Activated T-helper 2 cell treated with anti-CD3 and anti-CD28 coated beads, Interferon-gamma antibody, Interleukin-2, Interleukin-4, amounts not matched to agents 10 μg/mL and 5 μg/mL and 100 μg/mL, durations not matched to agents 14 hours and 24 hours and 36 hours (primary cell): ENCODE data around the gene TNFRSF12A. TPM values are rescaled to one million over a fixed set of nuclear protein-coding genes. Genes with fewer than 3 reads are reported as not detected.
"Not testable (repeated sequence)": the region's sequence is repeated elsewhere in the genome, so short reads cannot be mapped to it uniquely, and the experiment has no call there.

Source experiments
- DNase-seq: peaks from one replicate; pipeline ENCODE4 v3.0.0; 2021; ENCODE audit warnings: low spot score
- H3K27ac Mint-ChIP-seq: one replicate; pipeline ENCODE4 v1.8.0; 2021; ENCODE audit warnings: mixed read lengths
- H3K27me3 Mint-ChIP-seq: one replicate; pipeline ENCODE4 v1.8.0; 2021; ENCODE audit warnings: low read depth, mixed read lengths
- H3K36me3 Mint-ChIP-seq: one replicate; pipeline ENCODE4 v1.8.0; 2021; ENCODE audit warnings: low read depth, mixed read lengths
- H3K4me1 Mint-ChIP-seq: one replicate; pipeline ENCODE4 v1.8.0; 2021; ENCODE audit warnings: low read depth, mixed read lengths
- H3K4me3 Mint-ChIP-seq: one replicate; pipeline ENCODE4 v1.8.0; 2021; ENCODE audit warnings: low read depth, mild to moderate bottlenecking, moderate library complexity, mixed read lengths
- H3K9me3 Mint-ChIP-seq: one replicate; pipeline ENCODE4 v1.8.0; 2021; ENCODE audit warnings: mixed read lengths
- intact Hi-C: fragments of 100-400 bp; cut with micrococcal nuclease; formaldehyde crosslinking; loops from one replicate; pipeline ENCODE4 v1.15.1; 2023
- total RNA-seq: library from RNA; stranded (reverse); gene quantifications from 2 replicates; pipeline ENCODE4 v1.2.3, GENCODE V29; 2022

TNFRSF12A gene
- total RNA-seq, 1 donor from 2014 or later: 9.6 TPM

GRCh38 chr16:3060339-3061127 is 40.4 kb downstream of the TNFRSF12A start:
- no peak for DNase-seq
- Mint-ChIP-seq H3K9me3 (no peaks in the 10 kb centered on the region), H3K27me3 (no peaks in the 10 kb centered on the region), H3K36me3 (peaks cover 25% of the 10 kb centered on the region), H3K4me3 (peak overlapping the region; percentile 85), H3K27ac (peak overlapping the region; percentile 89), H3K4me1 (peaks cover 53% of the 10 kb centered on the region)
- intact Hi-C loops: no loop called here

- Mint-ChIP-seq H3K36me3 (peaks cover 30% of the 10 kb centered on the region), H3K27ac (no peak overlapping the region), H3K4me1 (peaks cover 46% of the 10 kb centered on the region), H3K9me3 (no peaks in the 10 kb centered on the region), H3K4me3 (no peak overlapping the region), H3K27me3 (no peaks in the 10 kb centered on the region)
- DNase-seq: no peak
- intact Hi-C loops: no loop called here
Measured at GRCh38 chr16:3062553-3062952, 42.4 kb downstream of the TNFRSF12A start.

GRCh38 chr16:3063625-3064386 is 43.6 kb downstream of the TNFRSF12A start:
- H3K27me3 Mint-ChIP-seq: no peaks in the 10 kb centered on the region
- DNase-seq: no peak
- H3K36me3 Mint-ChIP-seq: peaks cover 43% of the 10 kb centered on the region
- H3K4me1 Mint-ChIP-seq: peaks cover 52% of the 10 kb centered on the region
- H3K4me3 Mint-ChIP-seq: peak overlapping the region; percentile 73
- no peaks in the 10 kb centered on the region for H3K9me3 Mint-ChIP-seq
- peak overlapping the region; percentile 63 for H3K27ac Mint-ChIP-seq
- intact Hi-C loops: no loop called here

- Mint-ChIP-seq H3K36me3 (peaks cover 50% of the 10 kb centered on the region), H3K4me3 (peak within 1 kb of the TSS; percentile 99), H3K9me3 (no peaks in the 10 kb centered on the region), H3K27me3 (no peaks in the 10 kb centered on the region), H3K27ac (peak within 1 kb of the TSS; percentile 99), H3K4me1 (peaks cover 55% of the 10 kb centered on the region)
- intact Hi-C loops: no loop called here
- DNase-seq: peak; percentile 63
Measured at GRCh38 chr16:3065069-3065741, 45.0 kb downstream of the TNFRSF12A start, which contains the start of gene IL32. TSS of gene IL32 (plus strand) at chr16:3065640. CDS start at chr16:3065812, 172 bp downstream.

GRCh38 chr16:3065742-3066439 is 45.7 kb downstream of the TNFRSF12A start:
- Mint-ChIP-seq H3K36me3 (peaks cover 52% of the 10 kb centered on the region), H3K4me1 (peaks cover 53% of the 10 kb centered on the region), H3K27ac (peak overlapping the region; percentile 99), H3K9me3 (no peaks in the 10 kb centered on the region), H3K4me3 (peak overlapping the region; percentile 99), H3K27me3 (no peaks in the 10 kb centered on the region)
- no peak for DNase-seq
- intact Hi-C loops: no loop called here

- intact Hi-C loops: no loop called here
- H3K9me3 Mint-ChIP-seq: no peaks in the 10 kb centered on the region
- H3K36me3 Mint-ChIP-seq: peaks cover 52% of the 10 kb centered on the region
- peak overlapping the region; percentile 99 for H3K27ac Mint-ChIP-seq
- peak overlapping the region; percentile 99 for H3K4me3 Mint-ChIP-seq
- peaks cover 56% of the 10 kb centered on the region for H3K4me1 Mint-ChIP-seq
- H3K27me3 Mint-ChIP-seq: no peaks in the 10 kb centered on the region
- DNase-seq: no peak
Measured at GRCh38 chr16:3066440-3066748, 46.2 kb downstream of the TNFRSF12A start.

- peak overlapping the region; percentile 99 for H3K4me3 Mint-ChIP-seq
- H3K36me3 Mint-ChIP-seq: peaks cover 51% of the 10 kb centered on the region
- H3K4me1 Mint-ChIP-seq: peaks cover 58% of the 10 kb centered on the region
- intact Hi-C loops: no loop called here
- H3K27ac Mint-ChIP-seq: peak overlapping the region; percentile 96
- no peaks in the 10 kb centered on the region for H3K9me3 Mint-ChIP-seq
- no peak for DNase-seq
- no peaks in the 10 kb centered on the region for H3K27me3 Mint-ChIP-seq
Measured at GRCh38 chr16:3068487-3068886, 48.3 kb downstream of the TNFRSF12A start.

GRCh38 chr16:3069146-3069545 is 49.0 kb downstream of the TNFRSF12A start:
- Mint-ChIP-seq H3K4me1 (peaks cover 59% of the 10 kb centered on the region), H3K27ac (peak overlapping the region; percentile 79), H3K36me3 (peaks cover 48% of the 10 kb centered on the region), H3K4me3 (peak overlapping the region; percentile 45)
- H3K9me3 Mint-ChIP-seq, intact Hi-C loops, DNase-seq, H3K27me3 Mint-ChIP-seq: not testable (repeated sequence)

- Mint-ChIP-seq H3K9me3 (no peaks in the 10 kb centered on the region), H3K27ac (peak overlapping the region; percentile 84), H3K4me3 (no peak overlapping the region), H3K36me3 (peaks cover 47% of the 10 kb centered on the region), H3K27me3 (no peaks in the 10 kb centered on the region), H3K4me1 (peaks cover 65% of the 10 kb centered on the region)
- DNase-seq: no peak
- intact Hi-C loops: no loop called here
Measured at GRCh38 chr16:3070608-3071111, 50.5 kb downstream of the TNFRSF12A start.

GRCh38 chr16:3071655-3072054 is 51.5 kb downstream of the TNFRSF12A start:
- DNase-seq: no peak
- intact Hi-C loops: no loop called here
- Mint-ChIP-seq H3K4me3 (no peak overlapping the region), H3K36me3 (peaks cover 39% of the 10 kb centered on the region), H3K27ac (peak overlapping the region; percentile 84), H3K27me3 (no peaks in the 10 kb centered on the region), H3K9me3 (no peaks in the 10 kb centered on the region), H3K4me1 (peaks cover 71% of the 10 kb centered on the region)
